Measurements from ENCODE around the gene CLDN5.

Gene CLDN5

DNA sequence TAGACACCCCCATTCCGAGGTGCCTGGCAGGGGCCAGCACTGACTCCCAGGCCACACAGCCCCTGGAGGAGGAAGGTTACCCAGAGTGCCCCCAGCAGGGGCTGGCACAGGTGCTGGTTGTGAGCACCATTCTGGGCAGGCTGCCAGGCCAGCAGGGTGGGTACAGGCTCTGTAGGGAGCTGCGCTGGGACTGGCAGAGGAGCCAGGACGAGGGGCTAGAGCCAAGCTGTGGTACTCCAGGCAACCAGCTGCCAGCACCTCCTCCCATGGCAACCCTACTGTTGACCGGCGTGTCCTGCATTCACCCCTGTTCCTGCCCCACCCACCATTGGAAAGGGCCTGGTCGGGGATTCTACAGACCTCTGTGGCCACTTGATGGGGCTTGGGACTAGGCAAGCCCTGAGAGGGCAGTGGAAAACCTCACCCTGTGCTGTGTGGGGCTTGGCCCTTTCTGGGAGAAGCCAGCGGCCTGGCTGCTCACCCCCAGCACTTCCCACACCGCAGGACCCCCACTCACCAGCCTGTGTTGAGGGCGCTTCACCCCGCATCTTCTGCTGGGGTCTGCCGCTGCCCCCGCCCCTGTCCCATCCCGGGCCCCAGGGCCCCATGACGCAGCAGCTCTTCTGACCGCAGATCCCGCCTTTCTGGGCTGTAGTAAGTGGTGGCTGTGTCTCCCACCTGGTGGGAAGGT is 1.9 kb downstream of the CLDN5 start:
- no peak for DNase-seq (ENCODE audit: low spot score)

DNA sequence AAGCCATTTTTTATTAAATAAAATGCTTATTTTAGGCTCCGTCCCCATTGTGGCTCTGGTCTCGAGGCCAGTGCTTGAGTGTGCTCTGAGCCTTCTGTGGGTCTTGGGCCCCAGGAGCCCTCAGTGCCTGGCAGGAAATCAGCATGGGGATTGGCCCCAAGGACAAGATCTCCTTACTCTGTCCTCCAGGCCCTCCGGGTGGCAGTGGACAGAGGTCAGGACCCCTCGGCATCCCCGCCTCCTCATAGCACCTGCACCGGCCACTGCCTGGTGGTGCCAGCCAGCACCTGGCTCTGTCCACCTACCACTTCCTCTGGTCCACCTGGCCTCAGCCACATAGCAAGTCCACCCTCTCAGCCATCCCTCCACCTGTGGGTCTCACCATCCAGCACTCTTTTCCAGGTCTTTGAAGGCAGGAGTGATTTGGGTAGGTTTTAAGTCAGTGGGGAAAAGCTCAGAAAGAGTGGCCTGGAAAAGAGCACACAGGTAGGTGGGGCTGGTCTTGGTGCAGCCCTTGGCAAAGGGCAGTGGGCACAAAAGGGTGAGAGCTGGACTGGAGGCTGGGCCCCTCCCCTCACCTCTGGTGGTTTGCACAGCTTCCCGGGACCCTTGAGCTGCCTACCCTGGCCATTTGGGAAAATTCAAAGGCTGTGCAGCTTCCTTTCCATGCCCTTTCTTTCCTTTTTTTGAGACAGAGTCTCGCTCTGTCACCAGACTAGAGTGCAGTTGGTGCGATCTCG is 3.5 kb downstream of the CLDN5 start:
- no peak for DNase-seq (ENCODE audit: low spot score)

DNA sequence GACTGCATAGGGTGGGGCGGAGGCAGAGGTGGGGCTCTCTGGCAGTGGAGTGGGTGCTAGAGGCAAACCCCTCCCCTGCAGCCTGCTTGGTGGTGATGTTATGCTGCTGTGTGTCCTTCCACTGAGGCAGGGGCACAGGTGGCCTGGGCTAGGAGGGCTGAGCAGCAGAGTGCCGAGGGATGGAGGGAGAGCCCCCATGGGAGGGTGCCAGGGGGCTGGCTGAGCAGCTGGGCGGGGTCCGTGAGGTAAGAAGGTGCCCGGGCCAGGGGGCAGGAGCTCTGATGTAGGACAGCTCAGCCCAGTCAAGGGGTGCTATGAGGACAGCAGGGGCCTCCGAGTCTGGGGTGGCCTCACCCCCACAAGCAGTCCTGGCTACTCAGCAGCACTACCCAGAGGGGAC is 4.2 kb downstream of the CLDN5 start:
- no peak for DNase-seq (ENCODE audit: low spot score)

DNA sequence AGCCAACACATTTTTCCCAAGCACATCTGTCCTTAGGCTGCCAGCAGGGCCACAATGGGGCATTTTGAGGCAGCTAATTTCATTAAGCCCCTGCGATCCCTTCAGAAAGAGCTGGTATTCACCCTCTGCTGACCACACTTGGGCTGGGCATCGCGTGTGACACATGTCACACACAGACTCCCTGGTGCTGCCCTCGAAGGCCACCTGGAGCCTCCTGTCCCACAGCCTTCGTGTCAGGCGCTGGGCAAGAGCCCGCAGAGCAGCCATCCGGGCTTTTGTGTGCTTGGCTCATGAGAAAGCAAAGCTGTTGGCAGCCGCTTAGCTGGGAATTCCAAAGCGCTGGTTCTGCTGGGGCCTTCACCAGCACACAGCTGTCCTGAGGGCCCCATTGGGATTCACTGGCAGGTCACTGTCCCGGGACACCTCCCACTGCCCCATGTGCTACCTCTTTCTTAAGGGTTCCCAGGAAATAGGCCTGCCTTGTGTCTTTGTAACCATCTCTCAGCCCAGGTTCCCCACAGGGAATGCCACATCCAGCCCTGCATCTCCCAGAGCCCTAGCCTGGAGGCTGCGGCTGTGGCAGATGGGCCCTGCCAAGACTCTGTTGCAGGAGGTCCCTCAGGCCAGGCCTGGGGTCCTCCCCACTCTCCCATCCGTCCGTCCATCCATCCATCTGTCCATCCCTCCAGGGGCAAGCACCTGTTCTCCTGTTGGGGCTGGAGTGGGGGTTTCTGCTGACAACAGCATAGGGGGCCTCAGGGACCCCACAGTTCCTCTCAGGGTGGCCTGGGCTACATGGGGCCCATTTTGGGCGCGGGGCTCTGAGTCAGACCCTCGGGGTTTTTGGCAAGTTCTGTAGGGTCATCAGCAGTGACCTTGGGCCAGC is 4.9 kb downstream of the CLDN5 start:
- no peak for DNase-seq (ENCODE audit: low spot score)

DNA sequence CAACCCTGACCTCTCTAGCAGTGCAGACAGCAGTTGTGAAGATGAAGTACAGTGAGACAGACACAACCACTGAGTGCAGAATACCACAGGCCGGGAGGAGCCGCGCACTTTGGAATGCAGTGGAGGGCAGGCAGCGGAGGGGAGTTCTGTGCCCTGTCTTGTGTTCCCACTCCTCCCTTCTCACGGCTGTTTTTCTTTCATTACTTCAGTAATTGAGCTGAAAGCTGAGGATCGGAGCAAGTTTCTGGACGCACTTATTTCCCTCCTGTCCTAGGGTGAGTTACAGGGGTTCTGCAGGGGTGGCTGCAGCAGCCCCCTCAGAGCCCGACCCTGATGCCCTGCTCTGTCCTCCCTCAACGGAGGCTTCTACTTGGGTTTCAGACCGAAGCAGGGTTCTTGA is 5.6 kb downstream of the CLDN5 start:
- no peak for DNase-seq (ENCODE audit: low spot score)

DNA sequence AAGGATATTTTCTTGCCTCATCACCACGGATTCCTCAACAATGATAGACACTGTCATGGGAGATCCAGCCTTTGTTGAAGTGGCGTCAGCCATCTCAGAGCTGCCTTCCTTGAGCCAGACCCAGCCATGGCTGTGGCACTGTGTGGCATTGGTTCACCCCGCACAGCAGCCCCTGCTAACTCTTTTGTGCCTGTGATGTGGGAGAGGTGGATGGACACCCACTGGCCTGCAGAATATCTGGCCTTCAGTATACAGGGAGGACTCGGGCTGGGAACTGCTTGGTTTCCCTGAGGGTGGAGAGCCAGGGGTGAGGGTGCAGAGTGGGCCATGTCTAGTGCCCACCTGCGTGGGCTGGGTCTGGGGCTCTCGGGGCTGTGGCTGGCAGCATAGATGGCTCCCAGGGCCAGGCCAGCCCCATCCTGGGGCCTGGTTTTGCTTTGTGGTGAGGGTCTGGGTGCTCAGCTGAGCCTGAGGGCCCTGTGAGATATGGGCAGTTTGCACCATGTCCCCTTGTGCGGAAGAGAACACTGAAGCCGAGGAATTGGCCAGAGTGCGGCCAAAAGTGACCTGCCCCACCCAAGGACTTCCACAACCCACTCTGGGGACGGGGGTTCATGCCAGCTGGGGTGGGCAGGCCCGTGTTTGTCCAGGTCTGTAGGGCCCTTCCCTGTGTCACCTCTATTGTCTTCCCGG is 6.1 kb downstream of the CLDN5 start:
- no peak for DNase-seq (ENCODE audit: low spot score)

DNA sequence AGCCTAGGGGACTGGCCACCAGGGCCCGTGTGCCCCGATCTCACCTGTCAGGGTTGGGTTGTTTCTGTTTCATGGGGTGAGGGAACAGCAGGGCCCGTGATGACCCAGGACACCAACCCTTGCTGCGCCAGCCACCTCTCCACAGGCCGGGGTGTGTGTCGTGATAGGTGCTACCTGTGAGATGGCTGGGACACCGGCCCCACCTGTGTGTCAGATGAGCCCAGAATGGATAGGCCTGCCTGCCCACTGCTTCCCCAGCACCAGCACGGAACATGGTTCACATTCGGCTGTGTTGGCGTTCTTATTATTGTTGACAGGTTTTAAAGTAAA is 7.1 kb downstream of the CLDN5 start:
- DNase-seq (ENCODE audit: low spot score) = no peak

DNA sequence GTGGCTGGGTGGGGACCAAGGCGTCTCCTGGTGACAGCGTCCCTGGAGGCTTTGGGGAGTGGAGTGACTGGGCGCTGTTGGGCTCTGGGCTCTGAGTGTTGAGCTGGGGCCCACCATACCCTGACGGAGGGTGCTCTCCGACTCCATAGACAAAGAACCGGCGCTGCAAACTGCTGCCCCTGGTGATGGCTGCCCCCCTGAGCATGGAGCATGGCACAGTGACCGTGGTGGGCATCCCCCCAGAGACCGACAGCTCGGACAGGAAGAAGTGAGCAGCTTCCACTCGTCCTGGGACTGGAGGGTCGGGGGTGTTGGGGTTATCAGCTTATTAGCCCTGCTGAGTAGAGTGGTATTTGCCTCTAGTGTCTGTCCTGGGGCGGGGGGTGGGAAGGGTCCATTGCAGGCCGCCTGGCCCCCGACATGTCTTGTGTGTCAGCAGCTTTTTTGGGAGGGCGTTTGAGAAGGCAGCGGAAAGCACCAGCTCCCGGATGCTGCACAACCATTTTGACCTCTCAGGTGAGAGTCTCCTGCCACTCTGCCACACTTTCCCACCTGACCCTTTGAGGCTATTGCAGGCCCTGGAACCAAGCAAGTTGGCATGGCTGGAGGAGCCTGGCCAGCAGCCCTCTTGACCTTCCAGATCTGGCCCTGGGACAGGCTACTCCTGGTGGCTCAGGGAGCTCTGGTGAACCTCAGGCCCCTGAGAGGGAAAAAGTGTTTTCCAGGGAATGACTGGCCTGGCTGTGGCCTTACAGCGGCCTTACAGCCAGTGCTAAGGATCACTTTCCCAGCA is 7.6 kb downstream of the CLDN5 start:
- DNase-seq (ENCODE audit: low spot score) = no peak

DNA sequence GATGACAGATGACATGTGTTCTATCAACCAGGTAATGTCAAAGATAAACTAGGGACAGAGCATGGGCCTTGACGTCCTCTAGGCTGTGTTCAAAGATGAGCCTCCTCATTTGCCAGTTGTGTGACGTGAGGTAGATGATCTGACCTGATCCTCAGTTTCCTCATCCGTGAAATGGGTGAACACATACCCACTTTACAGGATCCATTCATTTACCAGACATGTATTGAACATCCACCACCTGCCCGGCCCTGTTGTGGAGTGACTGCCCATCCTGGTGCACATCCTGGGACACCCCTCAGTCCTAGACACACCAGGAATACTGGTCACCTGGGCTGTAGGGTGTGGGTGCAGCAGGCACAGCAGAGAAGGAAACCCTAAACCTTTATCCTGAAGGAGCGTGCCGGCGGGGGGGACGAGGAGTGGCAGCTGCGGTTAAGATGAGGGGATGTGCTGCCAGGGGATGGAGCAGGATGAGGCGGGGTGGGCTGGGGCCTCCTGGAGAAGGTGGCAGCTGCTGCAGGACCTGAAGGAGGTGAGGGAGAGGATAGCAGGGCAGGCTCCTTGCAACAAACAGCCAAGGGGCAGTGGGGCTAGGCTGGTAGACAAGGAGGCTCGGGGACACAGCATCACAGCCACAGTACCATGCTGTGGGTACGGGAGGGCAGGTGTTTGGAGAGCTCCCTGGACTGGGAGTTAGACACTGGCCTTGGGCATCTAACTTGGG is 8.4 kb downstream of the CLDN5 start:
- no peak for DNase-seq (ENCODE audit: low spot score)

DNA sequence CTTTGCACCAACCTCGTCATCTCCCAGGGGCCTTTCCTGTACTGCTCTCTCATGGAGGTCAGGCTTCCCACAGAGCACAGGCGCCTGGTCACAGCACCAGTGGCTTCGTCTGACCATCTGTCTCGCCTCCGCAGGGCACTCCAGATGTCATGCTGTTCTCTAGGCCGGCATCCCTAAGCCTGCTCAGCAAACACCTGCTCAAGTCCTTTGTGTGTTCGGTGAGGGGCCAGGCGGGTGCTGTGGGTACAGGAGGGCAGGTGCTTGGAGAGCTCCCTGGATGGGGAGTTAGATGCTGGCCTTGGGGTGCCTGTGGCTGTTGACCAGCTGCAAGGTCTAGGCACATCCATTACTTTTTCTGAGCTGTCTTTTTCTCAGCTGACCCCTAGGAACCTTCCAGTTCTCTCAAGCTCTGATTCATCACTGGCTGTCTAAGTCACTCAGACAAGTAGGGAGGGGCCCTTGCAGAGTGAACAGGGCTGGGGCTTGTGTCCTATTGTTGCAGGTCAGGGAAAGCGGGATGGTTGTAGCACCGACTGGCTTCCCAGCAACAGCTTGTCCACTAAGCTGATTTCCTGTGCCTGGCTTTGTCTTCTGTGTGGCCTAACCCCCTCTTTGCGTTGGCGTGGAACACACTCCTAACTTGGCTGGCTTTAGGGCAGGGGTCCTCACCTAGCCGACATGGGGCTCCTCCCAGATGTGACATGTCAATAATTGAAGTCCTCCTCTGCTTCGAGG is 9.2 kb downstream of the CLDN5 start:
- no peak for DNase-seq (ENCODE audit: low spot score)

DNA sequence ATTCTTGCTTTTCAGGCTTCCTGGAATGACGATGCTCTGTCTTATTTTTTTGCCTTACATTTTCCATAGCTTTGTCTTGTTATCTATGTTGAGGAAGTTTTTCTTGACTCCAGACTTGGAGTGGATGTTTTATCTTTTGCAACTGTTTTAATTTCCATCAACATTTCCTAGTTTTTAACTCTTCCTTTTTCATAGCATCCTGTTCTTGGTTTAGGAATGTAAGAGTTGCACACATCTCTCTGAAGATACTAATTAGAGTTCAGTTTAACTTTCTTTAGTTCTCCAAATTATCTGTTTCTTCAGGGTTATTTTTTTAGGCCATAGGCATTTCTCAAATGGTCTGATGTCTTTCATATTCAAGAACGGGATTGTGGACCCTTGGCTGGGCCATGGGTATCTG is 10.4 kb downstream of the CLDN5 start:
- DNase-seq (ENCODE audit: low spot score) = no peak

DNA sequence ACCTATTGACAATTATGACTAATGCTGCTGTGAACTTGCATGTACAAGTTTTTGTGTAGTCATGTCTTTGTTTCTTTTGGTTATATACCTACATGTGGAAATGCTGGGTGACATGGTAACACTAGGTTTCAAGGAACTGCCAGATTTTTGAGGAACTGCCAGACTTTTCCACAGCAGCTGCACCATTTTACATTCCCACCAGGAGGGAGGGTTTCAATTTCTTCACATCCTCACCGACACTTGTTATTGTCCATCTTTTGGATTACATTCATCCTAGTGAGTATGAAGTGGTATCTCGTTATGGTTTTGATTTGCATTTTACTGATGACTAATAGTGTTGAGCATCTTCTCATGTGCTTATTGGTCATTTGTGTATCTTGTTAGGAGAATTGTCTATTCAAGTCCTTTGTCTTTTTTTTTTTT is 13.3 kb downstream of the CLDN5 start:
- no peak for DNase-seq (ENCODE audit: low spot score)

DNA sequence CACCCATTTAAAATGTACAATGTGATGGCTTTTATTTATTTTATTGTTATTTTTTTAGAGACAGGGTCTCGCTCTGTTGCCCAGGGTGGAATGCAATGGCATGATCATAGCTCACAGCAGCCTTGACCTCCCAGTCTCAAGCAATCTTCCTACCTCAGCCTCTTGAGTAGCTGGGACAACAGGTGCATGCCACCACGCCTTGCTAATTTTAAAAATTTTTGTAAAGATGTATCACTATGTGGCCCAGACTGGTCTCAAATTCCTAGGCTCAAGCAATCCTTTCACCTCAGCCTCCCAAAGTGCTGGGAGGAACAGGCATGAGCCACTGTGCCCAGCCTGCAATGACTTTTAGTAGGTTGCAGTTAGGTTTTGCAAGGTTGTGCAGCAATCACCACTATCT is 14.3 kb downstream of the CLDN5 start:
- DNase-seq (ENCODE audit: low spot score) = no peak

DNA sequence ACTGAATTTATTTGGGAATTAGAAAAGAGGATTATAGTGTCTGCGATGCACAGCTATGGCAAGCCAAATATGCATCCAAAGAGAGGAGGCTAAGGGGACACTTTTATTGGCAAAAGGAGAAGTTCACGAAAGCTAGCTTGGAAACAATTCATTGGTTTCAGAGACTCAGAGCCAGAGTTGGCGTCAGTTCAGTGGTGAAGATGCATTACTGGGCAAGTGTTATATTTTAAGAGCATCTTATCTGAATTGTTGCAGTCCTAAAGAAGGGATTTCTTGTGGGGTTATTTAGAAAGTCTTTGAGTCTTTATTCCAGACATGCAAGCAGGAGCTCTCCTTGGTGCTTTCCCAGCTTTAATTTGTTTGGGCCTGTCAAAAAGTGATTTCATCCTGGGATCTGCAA is 15.0 kb downstream of the CLDN5 start:
- no peak for DNase-seq (ENCODE audit: low spot score)

DNA sequence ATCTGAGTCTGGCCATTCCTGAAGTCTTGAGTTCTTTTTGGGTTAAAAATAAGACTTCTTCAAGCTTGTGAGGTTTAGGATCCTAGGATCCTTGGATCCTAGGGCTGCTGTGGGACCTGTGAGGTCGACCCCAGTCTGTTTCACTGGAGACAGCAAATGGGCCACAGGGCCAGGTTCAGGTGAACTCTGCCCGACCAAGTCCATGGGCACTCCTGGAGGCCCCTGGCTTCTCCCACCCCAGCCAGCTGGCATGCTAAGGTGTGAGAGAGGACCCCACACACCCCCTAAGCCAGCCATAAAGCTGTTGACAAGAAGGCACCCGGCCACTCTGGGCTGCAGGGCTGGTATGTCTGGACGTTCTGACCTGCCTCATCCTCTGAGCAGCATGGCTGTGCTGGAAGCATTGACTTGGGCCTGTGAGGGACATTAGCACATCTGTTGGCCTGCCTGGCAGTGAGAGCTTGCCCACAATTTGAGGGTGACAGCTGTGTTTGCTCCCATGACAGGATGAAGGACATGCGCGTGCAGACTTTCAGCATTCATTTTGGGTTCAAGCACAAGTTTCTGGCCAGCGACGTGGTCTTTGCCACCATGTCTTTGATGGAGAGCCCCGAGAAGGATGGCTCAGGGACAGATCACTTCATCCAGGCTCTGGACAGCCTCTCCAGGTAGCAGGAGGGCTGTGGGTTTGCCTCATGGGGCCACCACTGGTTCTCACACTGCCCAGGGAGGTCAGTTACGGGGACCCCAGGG is 16.0 kb downstream of the CLDN5 start:
- no peak for DNase-seq (ENCODE audit: low spot score)

DNA sequence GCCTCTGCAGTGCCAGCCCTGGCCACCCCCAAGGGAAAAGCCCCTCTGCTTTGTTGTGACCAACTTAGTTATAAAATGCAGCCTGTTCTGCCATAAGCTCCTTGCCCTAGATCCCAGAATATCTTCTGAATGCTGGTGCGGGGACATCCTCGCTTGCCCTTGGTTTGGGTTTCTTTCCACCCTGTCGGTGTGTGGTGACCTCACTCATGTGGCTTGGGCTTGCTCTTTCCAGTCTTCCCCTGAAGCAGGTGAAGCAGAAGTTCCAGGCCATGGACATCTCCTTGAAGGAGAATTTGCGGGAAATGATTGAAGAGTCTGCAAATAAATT is 16.7 kb downstream of the CLDN5 start:
- no peak for DNase-seq (ENCODE audit: low spot score)

DNA sequence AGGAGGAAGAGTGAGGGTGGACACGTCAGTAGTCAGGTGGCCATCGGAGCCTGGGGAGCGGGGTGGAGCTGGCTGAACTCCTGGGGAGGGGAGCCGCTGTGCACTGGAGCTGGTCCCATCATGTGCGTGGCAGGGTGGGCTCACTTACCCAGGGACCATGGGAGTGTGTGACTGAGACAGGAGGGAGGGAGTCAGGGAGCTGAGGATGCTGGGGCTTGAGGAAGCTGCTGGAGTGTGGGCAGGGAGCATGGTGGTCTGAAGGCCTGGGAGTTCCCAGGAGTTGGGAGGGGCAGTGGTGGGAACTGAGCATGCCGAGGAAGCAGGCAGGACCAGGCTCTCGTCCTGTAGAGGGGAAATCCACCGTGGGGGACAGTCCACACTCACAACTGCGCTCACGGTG is 18.0 kb downstream of the CLDN5 start:
- no peak for DNase-seq (ENCODE audit: low spot score)

DNA sequence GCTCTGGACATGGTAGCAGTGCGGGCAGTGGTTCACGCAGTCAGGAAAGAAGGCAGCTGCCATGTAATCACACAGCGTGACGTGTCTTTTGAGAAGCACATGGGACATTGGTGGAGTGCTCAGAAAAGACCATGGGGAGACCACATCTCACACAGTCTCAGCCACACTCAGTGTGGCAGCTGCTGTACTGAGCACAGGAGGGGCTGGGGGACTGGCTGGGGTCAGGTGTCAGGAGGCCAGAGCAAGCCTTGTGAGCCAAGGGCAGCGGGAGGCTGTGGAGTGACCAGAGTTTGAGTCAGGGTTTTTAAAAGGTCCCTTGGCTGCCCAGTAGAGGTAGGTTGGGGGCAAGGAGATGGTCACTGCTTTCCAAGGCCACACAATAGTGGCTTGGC is 18.5 kb downstream of the CLDN5 start:
- no peak for DNase-seq (ENCODE audit: low spot score)

DNA sequence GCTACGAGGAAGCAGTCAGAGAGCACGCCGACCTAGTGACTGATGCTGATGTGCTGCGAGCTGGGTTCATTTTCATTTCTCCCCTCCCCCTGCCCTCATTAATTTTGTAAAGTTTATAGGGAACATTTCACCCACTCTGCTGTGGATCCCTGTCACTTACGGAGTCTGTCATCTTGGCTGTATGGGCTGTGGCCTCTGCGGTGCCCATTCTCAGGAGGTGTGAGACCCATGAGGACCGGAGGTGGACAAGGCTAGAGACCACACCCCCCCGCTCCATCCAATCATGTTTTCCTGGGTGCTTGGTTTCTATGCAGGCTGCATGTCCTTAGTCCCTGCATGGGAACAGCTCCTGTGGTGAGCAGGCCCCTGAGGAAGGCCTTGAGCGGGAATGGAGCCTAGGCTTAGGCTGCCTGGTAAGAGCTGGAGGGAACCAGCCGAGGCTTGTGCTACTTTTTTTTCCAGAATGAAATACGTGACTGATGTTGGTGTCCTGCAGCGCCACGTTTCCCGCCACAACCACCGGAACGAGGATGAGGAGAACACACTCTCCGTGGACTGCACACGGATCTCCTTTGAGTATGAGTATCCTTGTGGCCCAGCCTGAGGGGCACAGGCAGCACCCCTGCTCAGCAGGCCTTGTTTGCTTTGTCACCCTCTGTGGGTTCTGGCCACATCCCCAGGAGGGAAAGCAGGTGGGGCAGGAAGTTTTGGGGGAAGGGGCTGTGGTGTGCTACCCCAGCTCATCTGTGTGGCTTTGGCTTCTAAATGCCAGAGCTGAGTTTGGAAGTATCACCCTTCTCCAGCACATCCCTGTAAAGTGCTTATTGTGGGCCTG is 19.1 kb downstream of the CLDN5 start:
- DNase-seq (ENCODE audit: low spot score) = no peak
